ENCODE measurements around the gene RBL1.
"Not testable (repeated sequence)": the region's sequence is repeated elsewhere in the genome, so short reads cannot be mapped to it uniquely, and the experiment has no call there.

Gene RBL1

GRCh38 chr20:37055276-37055675 is 40.5 kb downstream of the RBL1 start:
- DNase-seq (ENCODE audit: extremely low spot score), result no peak
- ChIA-PET CTCF (no interaction called here), POLR2A (no interaction called here)
- TF ChIP-seq HDGF (IDR thresholded peaks at IDR 0.05; ENCODE audit: borderline replicate concordance) (no peak), FOXK2 (IDR thresholded peaks at IDR 0.05) (no peak), CTBP1 (IDR thresholded peaks at IDR 0.05; ENCODE audit: borderline replicate concordance) (no peak), SUZ12 (IDR thresholded peaks at IDR 0.05) (no peak), NFRKB (IDR thresholded peaks at IDR 0.05) (no peak), ARNT (IDR thresholded peaks at IDR 0.05) (no peak), FOXA1 (IDR thresholded peaks at IDR 0.05) (no peak), SP1 (IDR thresholded peaks at IDR 0.05) (no peak)

DNA sequence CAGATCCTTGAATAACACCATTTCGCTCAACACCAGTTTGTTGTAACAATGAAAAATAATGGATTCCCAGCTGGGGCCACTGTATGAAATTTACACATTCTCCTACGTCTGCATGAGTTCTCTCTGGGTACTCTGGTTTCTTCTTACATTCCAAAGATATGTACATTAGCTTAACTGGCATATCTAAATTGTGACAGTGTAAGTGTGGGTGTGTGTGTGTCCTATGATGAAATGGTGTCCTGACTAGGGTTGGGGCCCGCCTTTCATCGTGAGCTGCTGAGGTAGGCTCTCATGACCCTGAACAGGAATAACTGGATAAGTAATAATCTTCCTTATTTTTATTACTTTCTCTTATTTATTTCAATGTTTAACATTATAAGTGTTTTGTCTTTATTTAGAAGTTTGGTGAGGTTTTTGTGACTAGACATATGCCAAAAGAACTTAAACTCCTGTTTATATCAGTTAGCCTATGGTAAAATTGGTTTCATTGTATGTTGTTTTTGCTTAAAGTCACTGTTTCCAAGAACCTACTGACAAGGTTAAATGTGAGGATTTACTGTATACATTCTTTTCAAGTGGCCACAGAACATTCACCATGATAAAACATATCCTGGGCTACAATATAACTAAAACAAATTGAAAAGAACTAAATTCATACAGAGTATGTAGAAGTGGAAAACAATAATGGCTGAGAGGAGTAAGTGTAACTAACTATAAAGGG is 42.4 kb downstream of the RBL1 start:
- TF ChIP-seq FOXK2 (IDR thresholded peaks at IDR 0.05) (no peak), ARNT (IDR thresholded peaks at IDR 0.05) (no peak), BHLHE40 (IDR thresholded peaks at IDR 0.05; ENCODE audit: borderline replicate concordance) (no peak), LEF1 (IDR thresholded peaks at IDR 0.05; ENCODE audit: borderline replicate concordance) (no peak), SP1 (IDR thresholded peaks at IDR 0.05) (no peak)
- no peak for DNase-seq (ENCODE audit: extremely low spot score)
- POLR2A ChIA-PET, result no interaction called here
- CTCF ChIA-PET, result no interaction called here

DNA sequence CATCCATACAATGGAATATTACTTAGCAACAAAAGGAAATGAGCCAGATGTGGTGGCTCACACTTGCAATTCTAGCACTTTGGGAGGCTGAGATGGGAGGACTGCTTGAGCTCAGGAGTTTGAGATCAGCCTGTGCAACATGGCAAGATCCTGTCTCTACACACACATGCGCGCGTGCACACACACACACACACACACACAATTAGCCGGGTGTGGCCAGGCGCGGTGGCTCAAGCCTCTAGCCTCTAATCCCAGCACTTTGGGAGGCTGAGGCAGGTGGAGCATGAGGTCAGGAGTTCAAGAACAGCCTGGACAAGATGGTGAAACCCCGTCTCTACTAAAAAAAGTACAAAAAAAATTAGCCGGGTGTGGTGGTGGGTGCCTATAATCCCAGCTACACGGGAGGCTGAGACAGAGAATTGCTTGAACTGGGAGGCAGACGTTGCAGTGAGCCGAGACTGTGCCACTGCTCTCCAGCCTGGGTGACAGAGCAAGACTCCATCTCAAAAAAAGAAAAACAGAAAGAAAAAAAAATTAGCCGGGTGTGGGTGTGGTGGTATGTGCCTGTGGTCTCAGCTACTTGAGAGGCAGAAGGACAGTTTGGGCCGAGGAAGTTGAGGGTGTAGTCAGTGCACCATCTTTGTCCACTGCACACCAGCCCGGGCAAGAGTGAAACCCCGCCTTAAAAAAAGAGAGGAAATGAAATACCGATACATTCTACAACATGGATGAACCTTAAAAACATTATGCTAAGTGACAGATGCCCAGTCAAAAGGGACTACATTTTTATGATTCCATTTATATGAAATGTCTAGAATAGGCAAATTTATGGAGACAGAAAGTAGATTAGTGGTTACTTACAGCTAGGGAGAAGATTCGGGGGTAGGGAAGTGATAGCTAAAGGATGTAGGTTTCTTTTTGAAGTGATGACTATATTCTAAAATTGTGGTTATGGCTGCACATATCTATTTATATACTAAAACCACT is 52.5 kb downstream of the RBL1 start:
- no peak for DNase-seq (ENCODE audit: extremely low spot score)
- ChIA-PET POLR2A (no interaction called here), CTCF (no interaction called here)
- TF ChIP-seq L3MBTL2 (conservative IDR thresholded peaks at IDR 0.05) (no peak), NFRKB (IDR thresholded peaks at IDR 0.05) (no peak), ELF4 (IDR thresholded peaks at IDR 0.05) (no peak), CTBP1 (IDR thresholded peaks at IDR 0.05; ENCODE audit: borderline replicate concordance) (no peak), TARDBP (IDR thresholded peaks at IDR 0.05) (no peak), BHLHE40 (IDR thresholded peaks at IDR 0.05; ENCODE audit: borderline replicate concordance) (no peak), HDGF (IDR thresholded peaks at IDR 0.05; ENCODE audit: borderline replicate concordance) (no peak), SUZ12 (IDR thresholded peaks at IDR 0.05) (no peak), ZNF384 (IDR thresholded peaks at IDR 0.05) (no peak), FOXM1 (IDR thresholded peaks at IDR 0.05; ENCODE audit: borderline replicate concordance) (no peak)
- TF ChIP-seq, protein P1, sequence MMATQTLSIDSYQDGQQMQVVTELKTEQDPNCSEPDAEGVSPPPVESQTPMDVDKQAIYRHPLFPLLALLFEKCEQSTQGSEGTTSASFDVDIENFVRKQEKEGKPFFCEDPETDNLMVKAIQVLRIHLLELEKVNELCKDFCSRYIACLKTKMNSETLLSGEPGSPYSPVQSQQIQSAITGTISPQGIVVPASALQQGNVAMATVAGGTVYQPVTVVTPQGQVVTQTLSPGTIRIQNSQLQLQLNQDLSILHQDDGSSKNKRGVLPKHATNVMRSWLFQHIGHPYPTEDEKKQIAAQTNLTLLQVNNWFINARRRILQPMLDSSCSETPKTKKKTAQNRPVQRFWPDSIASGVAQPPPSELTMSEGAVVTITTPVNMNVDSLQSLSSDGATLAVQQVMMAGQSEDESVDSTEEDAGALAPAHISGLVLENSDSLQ (IDR thresholded peaks at IDR 0.05), result no peak

DNA sequence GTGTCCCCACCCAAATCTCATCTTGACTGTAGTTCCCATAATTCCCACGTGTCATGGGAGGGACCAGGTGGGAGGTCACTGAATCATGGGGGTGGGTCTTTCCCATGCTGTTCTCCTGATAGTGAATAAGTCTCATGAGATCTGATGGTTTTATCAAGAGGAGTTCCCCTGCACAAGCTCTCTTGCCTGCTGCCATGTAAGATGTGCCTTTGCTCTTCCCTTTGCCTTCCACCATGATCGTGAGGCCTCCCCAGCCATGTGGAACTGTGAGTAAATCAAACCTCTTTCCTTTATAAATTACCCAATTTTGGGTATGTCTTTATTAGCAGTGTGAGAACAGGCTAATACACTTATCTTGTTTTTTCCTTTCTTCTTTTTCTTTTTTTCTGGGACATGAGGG is 56.4 kb downstream of the RBL1 start:
- CTCF ChIA-PET; POLR2A ChIA-PET; DNase-seq (ENCODE audit: extremely low spot score): not testable (repeated sequence)

DNA sequence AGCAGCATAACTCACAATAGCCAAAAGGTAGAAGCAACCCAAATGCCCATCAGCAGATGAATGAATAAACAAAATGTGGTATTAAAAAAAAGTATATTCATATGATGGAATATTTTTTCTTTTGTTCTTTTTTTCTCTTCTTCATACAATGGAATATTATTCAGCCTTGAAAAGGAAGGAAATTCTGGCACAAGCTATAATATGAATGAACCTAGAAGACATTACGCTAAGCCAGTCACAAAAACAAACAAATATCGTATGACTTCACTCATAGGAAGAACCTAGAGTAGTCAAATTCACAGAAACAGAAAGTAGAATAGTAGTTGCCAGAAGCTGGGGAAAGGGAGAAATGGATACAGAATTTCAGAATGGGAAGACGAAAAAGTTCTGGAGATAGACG is 63.7 kb downstream of the RBL1 start:
- DNase-seq (ENCODE audit: extremely low spot score), result no peak
- TF ChIP-seq, protein P1 (IDR thresholded peaks at IDR 0.05), result no peak
- TF ChIP-seq NFRKB (IDR thresholded peaks at IDR 0.05) (no peak), L3MBTL2 (conservative IDR thresholded peaks at IDR 0.05) (no peak), FOXK2 (IDR thresholded peaks at IDR 0.05) (no peak), LEF1 (IDR thresholded peaks at IDR 0.05; ENCODE audit: borderline replicate concordance) (no peak), FOXA1 (IDR thresholded peaks at IDR 0.05) (no peak), SUZ12 (IDR thresholded peaks at IDR 0.05) (no peak), CTBP1 (IDR thresholded peaks at IDR 0.05; ENCODE audit: borderline replicate concordance) (no peak), BHLHE40 (IDR thresholded peaks at IDR 0.05; ENCODE audit: borderline replicate concordance) (no peak), TARDBP (IDR thresholded peaks at IDR 0.05) (no peak), FOXM1 (IDR thresholded peaks at IDR 0.05; ENCODE audit: borderline replicate concordance) (no peak), ZNF384 (IDR thresholded peaks at IDR 0.05) (no peak), ELF4 (IDR thresholded peaks at IDR 0.05) (no peak), HDGF (IDR thresholded peaks at IDR 0.05; ENCODE audit: borderline replicate concordance) (no peak), SP1 (IDR thresholded peaks at IDR 0.05) (no peak), ARNT (IDR thresholded peaks at IDR 0.05) (no peak)
- CTCF ChIA-PET, result no interaction called here
- POLR2A ChIA-PET, result no interaction called here

DNA sequence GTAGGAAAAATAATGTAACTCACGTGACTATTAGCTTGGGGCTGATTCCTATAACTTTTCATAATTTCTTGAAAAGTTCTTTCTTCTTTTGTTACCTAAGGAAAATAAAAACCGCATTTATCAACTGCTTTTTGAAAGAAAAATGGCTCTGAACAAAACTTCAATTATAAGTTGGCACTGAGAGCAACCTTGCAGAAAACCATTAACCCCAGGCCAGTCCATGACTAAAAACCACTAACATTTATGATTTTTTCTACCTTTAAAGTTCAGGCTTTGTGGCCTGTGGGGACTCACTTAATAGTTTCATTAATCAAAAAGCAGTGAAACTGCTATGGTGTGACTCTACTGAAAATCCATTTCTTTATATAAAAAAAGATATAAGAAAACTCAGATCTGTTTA is 75.2 kb downstream of the RBL1 start:
- ChIA-PET CTCF (no interaction called here), POLR2A (no interaction called here)
- no peak for DNase-seq (ENCODE audit: extremely low spot score)
- TF ChIP-seq TARDBP (IDR thresholded peaks at IDR 0.05) (no peak), ARNT (IDR thresholded peaks at IDR 0.05) (no peak), SP1 (IDR thresholded peaks at IDR 0.05) (no peak), FOXK2 (IDR thresholded peaks at IDR 0.05) (no peak), ELF4 (IDR thresholded peaks at IDR 0.05) (no peak), NFRKB (IDR thresholded peaks at IDR 0.05) (no peak), FOXA1 (IDR thresholded peaks at IDR 0.05) (no peak), BHLHE40 (IDR thresholded peaks at IDR 0.05; ENCODE audit: borderline replicate concordance) (no peak), L3MBTL2 (conservative IDR thresholded peaks at IDR 0.05) (no peak), LEF1 (IDR thresholded peaks at IDR 0.05; ENCODE audit: borderline replicate concordance) (no peak), ZNF384 (IDR thresholded peaks at IDR 0.05) (no peak), FOXM1 (IDR thresholded peaks at IDR 0.05; ENCODE audit: borderline replicate concordance) (no peak), CTBP1 (IDR thresholded peaks at IDR 0.05; ENCODE audit: borderline replicate concordance) (no peak), HDGF (IDR thresholded peaks at IDR 0.05; ENCODE audit: borderline replicate concordance) (no peak), SUZ12 (IDR thresholded peaks at IDR 0.05) (no peak)
- TF ChIP-seq, protein P1 (IDR thresholded peaks at IDR 0.05), result no peak

GRCh38 chr20:37012631-37013030 is 83.2 kb downstream of the RBL1 start:
- CTCF ChIA-PET; DNase-seq (ENCODE audit: extremely low spot score); POLR2A ChIA-PET: not testable (repeated sequence)

GRCh38 chr20:37011858-37012257 is 83.9 kb downstream of the RBL1 start:
- CTCF ChIA-PET; POLR2A ChIA-PET; DNase-seq (ENCODE audit: extremely low spot score): not testable (repeated sequence)

Measured in HEK293T (cell line).